22Rv1 (cell line): ENCODE data around the gene ANKS1B.

Source experiments
- ZFX ChIP-seq: fragments of 450-650 bp; IDR thresholded peaks from 2 replicates; pipeline ENCODE4 v1.6.1; 2017; ENCODE audit warnings: antibody characterized with exemption, borderline replicate concordance
- TF ChIP-seq, protein P1 (sequence below): fragments of 450-650 bp; IDR thresholded peaks from 2 replicates; pipeline ENCODE4 v1.5.1; 2017; ENCODE audit warnings: mild to moderate bottlenecking

GRCh38 chr12:99205111-99205510 lies 779.6 kb downstream of the ANKS1B start:
- TF ChIP-seq, protein P1, sequence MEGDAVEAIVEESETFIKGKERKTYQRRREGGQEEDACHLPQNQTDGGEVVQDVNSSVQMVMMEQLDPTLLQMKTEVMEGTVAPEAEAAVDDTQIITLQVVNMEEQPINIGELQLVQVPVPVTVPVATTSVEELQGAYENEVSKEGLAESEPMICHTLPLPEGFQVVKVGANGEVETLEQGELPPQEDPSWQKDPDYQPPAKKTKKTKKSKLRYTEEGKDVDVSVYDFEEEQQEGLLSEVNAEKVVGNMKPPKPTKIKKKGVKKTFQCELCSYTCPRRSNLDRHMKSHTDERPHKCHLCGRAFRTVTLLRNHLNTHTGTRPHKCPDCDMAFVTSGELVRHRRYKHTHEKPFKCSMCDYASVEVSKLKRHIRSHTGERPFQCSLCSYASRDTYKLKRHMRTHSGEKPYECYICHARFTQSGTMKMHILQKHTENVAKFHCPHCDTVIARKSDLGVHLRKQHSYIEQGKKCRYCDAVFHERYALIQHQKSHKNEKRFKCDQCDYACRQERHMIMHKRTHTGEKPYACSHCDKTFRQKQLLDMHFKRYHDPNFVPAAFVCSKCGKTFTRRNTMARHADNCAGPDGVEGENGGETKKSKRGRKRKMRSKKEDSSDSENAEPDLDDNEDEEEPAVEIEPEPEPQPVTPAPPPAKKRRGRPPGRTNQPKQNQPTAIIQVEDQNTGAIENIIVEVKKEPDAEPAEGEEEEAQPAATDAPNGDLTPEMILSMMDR = no peak
- no peak for TF ChIP-seq ZFX
